RWPE2 (cell line): ENCODE measurements around the gene SIAE.
"Not testable (repeated sequence)": the region's sequence is repeated elsewhere in the genome, so short reads cannot be mapped to it uniquely, and the experiment has no call there.

Source experiments
- ATAC-seq: fragments of 200-7000 bp; cut with Tn5 transposase; 3 replicates; pipeline ENCODE4 v1.9.1; 2021; ENCODE audit warnings: low read depth
- DNase-seq: peaks from one replicate; pipeline ENCODE4 v3.0.0-alpha.2; 2020; ENCODE audit warnings: low spot score
- H3K27ac ChIP-seq: fragments of 450-650 bp; 2 replicates; pipeline ENCODE4 v1.5.1; 2017; ENCODE audit warnings: mild to moderate bottlenecking; ENCODE audit not compliant: poor library complexity, severe bottlenecking
- H3K27me3 ChIP-seq: fragments of 250-450 bp; sonication (Bioruptor Pico); 2 replicates; pipeline ENCODE4 v1.5.1; 2021; ENCODE audit warnings: mild to moderate bottlenecking, moderate library complexity; ENCODE audit not compliant: insufficient read depth, poor library complexity, severe bottlenecking
- H3K36me3 ChIP-seq: fragments of 250-450 bp; sonication (Bioruptor Pico); 2 replicates; pipeline ENCODE4 v1.5.1; 2020; ENCODE audit warnings: low read depth, mild to moderate bottlenecking, moderate library complexity
- H3K4me1 ChIP-seq: fragments of 250-450 bp; sonication (Bioruptor Pico); 2 replicates; pipeline ENCODE4 v1.5.1; 2021; ENCODE audit warnings: mild to moderate bottlenecking, moderate library complexity; ENCODE audit not compliant: insufficient read depth, poor library complexity, severe bottlenecking
- H3K4me3 ChIP-seq: fragments of 250-450 bp; sonication (Bioruptor Pico); 2 replicates; pipeline ENCODE4 v1.5.1; 2021; ENCODE audit warnings: mild to moderate bottlenecking, moderate library complexity; ENCODE audit not compliant: severe bottlenecking
- H3K9me3 ChIP-seq: fragments of 250-450 bp; sonication (Bioruptor Pico); 2 replicates; pipeline ENCODE4 v1.5.1; 2021; ENCODE audit warnings: mild to moderate bottlenecking, moderate library complexity; ENCODE audit not compliant: severe bottlenecking
- CTCF ChIP-seq: fragments of 450-650 bp; IDR thresholded peaks from one replicate; pipeline ENCODE4 v1.5.1; 2017; ENCODE audit warnings: mild to moderate bottlenecking, moderate library complexity; ENCODE audit not compliant: poor library complexity, severe bottlenecking

The SIAE gene

DNA sequence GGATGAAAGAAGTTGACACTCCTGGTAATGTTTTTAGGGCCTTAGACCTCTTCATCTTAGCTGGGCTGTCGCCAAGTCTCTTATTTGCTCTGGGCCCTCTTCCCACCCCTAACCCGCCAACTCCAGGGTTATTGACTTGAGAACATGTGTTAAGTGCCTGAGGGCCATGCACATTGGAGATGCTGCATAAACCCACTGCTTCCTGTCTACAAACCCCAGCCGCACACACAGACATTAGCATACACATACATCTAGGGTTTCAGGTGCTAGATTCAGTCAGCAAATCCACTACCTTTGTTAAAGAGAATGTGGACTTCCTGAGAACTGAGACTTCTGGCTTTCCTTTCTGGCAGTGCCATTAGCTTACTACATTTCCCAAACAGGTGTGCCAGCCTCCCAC, 61.5 kb downstream of the SIAE start:
- no peak for ATAC-seq
- no peaks in the 10 kb centered on the region for H3K27me3 ChIP-seq
- no peak overlapping the region for H3K27ac ChIP-seq
- no peaks in the 10 kb centered on the region for H3K36me3 ChIP-seq
- DNase-seq, result no peak
- no peaks in the 10 kb centered on the region for H3K4me1 ChIP-seq
- H3K9me3 ChIP-seq, result no peaks in the 10 kb centered on the region
- no peak for TF ChIP-seq CTCF
- H3K4me3 ChIP-seq, result no peak overlapping the region

DNA sequence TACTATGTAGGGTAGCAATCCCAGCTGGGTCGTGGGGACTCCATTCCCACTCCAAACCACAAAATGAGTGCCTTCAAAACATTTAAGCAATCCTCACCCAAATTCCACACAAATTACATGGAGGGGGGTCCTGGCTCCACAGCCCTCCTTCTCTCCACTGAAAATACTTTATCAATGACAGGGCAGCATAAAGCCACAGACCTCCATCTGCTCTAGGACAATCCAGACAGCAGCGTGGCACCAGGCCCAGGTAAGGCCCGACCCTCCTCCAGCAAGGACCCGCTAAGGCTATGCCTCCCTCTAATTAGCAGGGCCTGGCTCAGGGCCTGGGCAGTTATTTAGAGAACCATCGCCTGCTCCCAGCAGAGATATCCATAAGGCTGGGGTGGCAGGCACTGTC, 62.5 kb downstream of the SIAE start, which contains the start of gene PANX3:
Gene PANX3 (plus strand): TSS at position 365 of the 400 bp plus-strand sequence. CDS start 129 bp downstream, outside the sequence.
- ATAC-seq (no peak), DNase-seq (no peak)
- no peaks in the 10 kb centered on the region for H3K36me3 ChIP-seq
- TF ChIP-seq CTCF, result no peak
- no peak within 1 kb of the TSS for H3K27ac ChIP-seq
- H3K4me1 ChIP-seq, result no peaks in the 10 kb centered on the region
- H3K4me3 ChIP-seq, result no peak within 1 kb of the TSS
- H3K9me3 ChIP-seq, result no peaks in the 10 kb centered on the region
- H3K27me3 ChIP-seq, result no peaks in the 10 kb centered on the region

GRCh38 chr11:124610295-124610694, 63.2 kb downstream of the SIAE start:
- H3K27me3 ChIP-seq, result no peaks in the 10 kb centered on the region
- H3K36me3 ChIP-seq, result no peaks in the 10 kb centered on the region
- DNase-seq, result no peak
- H3K9me3 ChIP-seq, result no peaks in the 10 kb centered on the region
- no peak for ATAC-seq
- no peaks in the 10 kb centered on the region for H3K4me1 ChIP-seq
- H3K27ac ChIP-seq, result no peak overlapping the region
- no peak overlapping the region for H3K4me3 ChIP-seq
- no peak for TF ChIP-seq CTCF

GRCh38 chr11:124608147-124608546, 65.4 kb downstream of the SIAE start:
- no peaks in the 10 kb centered on the region for H3K4me1 ChIP-seq
- no peak overlapping the region for H3K27ac ChIP-seq
- no peaks in the 10 kb centered on the region for H3K27me3 ChIP-seq
- H3K9me3 ChIP-seq, result no peaks in the 10 kb centered on the region
- H3K4me3 ChIP-seq, result no peak overlapping the region
- H3K36me3 ChIP-seq, result no peaks in the 10 kb centered on the region
- TF ChIP-seq CTCF, result no peak
- DNase-seq, result no peak
- no peak for ATAC-seq

DNA sequence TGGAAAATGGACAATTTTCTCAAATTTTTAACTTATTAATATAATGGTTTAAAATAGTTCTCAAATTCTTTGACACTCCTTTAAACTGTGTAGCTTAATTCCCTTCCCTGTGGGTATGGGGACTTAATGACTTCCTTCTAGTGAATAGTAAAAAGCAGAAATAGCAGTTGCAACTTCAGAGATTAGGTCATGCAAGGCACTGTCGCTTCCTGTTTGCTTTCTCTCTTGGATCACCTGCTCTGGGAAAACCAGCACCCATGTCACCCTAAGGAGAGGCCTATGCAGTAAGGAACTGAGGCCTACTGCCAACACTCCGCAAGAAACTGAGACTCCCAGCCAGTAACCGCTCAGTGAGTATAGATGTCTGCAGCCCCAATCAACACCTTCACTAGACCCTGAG, 67.8 kb downstream of the SIAE start:
- no peak overlapping the region for H3K27ac ChIP-seq
- ATAC-seq (no peak), DNase-seq (no peak)
- H3K4me1 ChIP-seq, result no peaks in the 10 kb centered on the region
- H3K27me3 ChIP-seq, result no peaks in the 10 kb centered on the region
- no peaks in the 10 kb centered on the region for H3K9me3 ChIP-seq
- TF ChIP-seq CTCF, result no peak
- H3K4me3 ChIP-seq, result no peak overlapping the region
- no peaks in the 10 kb centered on the region for H3K36me3 ChIP-seq

DNA sequence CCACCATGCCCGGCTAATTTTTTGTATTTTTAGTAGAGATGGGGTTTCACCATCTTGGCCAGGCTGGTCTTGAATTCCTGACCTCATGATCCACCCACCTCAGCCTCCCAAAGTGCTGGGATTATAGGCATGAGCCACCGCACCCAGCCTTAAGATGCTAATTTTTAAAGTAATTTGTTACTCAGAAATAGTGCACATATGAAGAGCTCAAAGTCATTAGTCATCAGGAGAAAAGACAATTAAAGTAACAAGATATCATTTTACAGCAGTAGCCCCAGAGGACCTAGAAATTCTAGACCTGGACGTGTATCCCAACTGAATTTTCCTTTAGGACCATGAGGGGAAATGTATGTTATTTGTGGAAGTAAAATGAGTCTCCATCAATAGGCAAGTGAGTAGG, 70.8 kb downstream of the SIAE start:
- H3K27ac ChIP-seq, H3K9me3 ChIP-seq, H3K4me3 ChIP-seq, ATAC-seq, H3K27me3 ChIP-seq, DNase-seq, H3K4me1 ChIP-seq, H3K36me3 ChIP-seq: not testable (repeated sequence)
